ENCODE data around the gene TFRC. TPM values are rescaled to one million over a fixed set of nuclear protein-coding genes. Genes with fewer than 3 reads are reported as not detected.
"Not testable (repeated sequence)": the region's sequence is repeated elsewhere in the genome, so short reads cannot be mapped to it uniquely, and the experiment has no call there.

The TFRC gene
- polyA plus RNA-seq, 3 donors, result 6.6 to 43.1 (median 7.9) TPM

- Histone ChIP-seq H3K4me1 (ENCODE audit: control insufficient read depth in 1 of 2, insufficient read depth in 2 of 2, low read length in 2 of 2) (peaks cover 6 to 22% of the 10 kb centered on the region in 2 donors), H3K36me3 (replicated peaks in 1 of 2; ENCODE audit: control insufficient read depth in 1 of 2, insufficient read depth in 2 of 2, low read length in 2 of 2) (no peaks in the 10 kb centered on the region), H3K9me3 (replicated peaks in 1 of 2; ENCODE audit: control insufficient read depth in 1 of 2, insufficient read depth in 1 of 2, low read length in 2 of 2) (no peaks in the 10 kb centered on the region), H3K27ac (ENCODE audit: low read depth in 1 of 2, low read length in 2 of 2) (no peak overlapping the region), H3K4me3 (replicated peaks in 1 of 3; ENCODE audit: low read depth in 2 of 3, low read length in 3 of 3) (no peak overlapping the region), H2AFZ (ENCODE audit: insufficient read depth, low read depth, low read length, poor library complexity, severe bottlenecking) (peak overlapping the region; percentile 32), H3K27me3 (ENCODE audit: control insufficient read depth in 2 of 2, insufficient read depth in 2 of 2, low read length in 2 of 2) (no peaks in the 10 kb centered on the region), H3K9ac (ENCODE audit: insufficient read depth, low read length, poor library complexity, severe bottlenecking) (no peak overlapping the region), H3K79me2 (ENCODE audit: insufficient read depth, low read length) (no peaks in the 10 kb centered on the region), H3K4me2 (replicated peaks; ENCODE audit: extremely low read depth, low read length, poor library complexity, severe bottlenecking) (no peak overlapping the region), H4K20me1 (ENCODE audit: insufficient read depth, low read length) (no peaks in the 10 kb centered on the region)
- Mint-ChIP-seq H3K27me3 (ENCODE audit: low read depth in 3 of 3) (peaks cover 0 to 4% (median 0%) of the 10 kb centered on the region in 3 donors), H3K4me1 (peaks cover 6% of the 10 kb centered on the region), H3K36me3 (no peaks in the 10 kb centered on the region), H3K9me3 (no peaks in the 10 kb centered on the region), H3K4me3 (no peak overlapping the region), H3K27ac (peak overlapping the region in 6 of 7 donors; percentile 35 to 81 (median 60))
- intact Hi-C loops (cut with micrococcal nuclease), result no loop called here
- TF ChIP-seq CTCF (IDR thresholded peaks at IDR 0.05), result no peak
- WGBS (ENCODE audit: insufficient coverage), result no CpG with 5 or more reads among the region's 7 CpGs
- DNase-seq, result peak; percentile 35 to 76 (median 43)
These were observed 30.1 kb upstream of the TFRC start for GRCh38 chr3:196111939-196112386.

- Mint-ChIP-seq H3K36me3 (no peaks in the 10 kb centered on the region), H3K4me1 (peaks cover 6% of the 10 kb centered on the region), H3K27ac (peak overlapping the region in 2 of 7 donors; percentile 9 to 69), H3K9me3 (peaks cover 0 to 11% (median 0%) of the 10 kb centered on the region in 7 donors), H3K27me3 (ENCODE audit: low read depth in 3 of 3) (peaks cover 0 to 3% (median 0%) of the 10 kb centered on the region in 3 donors), H3K4me3 (no peak overlapping the region)
- no peak overlapping the region for H3K27ac ChIP-seq (ENCODE audit: low read depth in 1 of 2, low read length in 2 of 2)
- intact Hi-C loops (cut with micrococcal nuclease), result no loop called here
- H3K4me2 ChIP-seq (replicated peaks; ENCODE audit: extremely low read depth, low read length, poor library complexity, severe bottlenecking), result no peak overlapping the region
- H2AFZ ChIP-seq (ENCODE audit: insufficient read depth, low read depth, low read length, poor library complexity, severe bottlenecking), result no peak overlapping the region
- H3K27me3 ChIP-seq (ENCODE audit: control insufficient read depth in 2 of 2, insufficient read depth in 2 of 2, low read length in 2 of 2), result no peaks in the 10 kb centered on the region
- H4K20me1 ChIP-seq (ENCODE audit: insufficient read depth, low read length), result no peaks in the 10 kb centered on the region
- no peaks in the 10 kb centered on the region for H3K9me3 ChIP-seq (replicated peaks in 1 of 2; ENCODE audit: control insufficient read depth in 1 of 2, insufficient read depth in 1 of 2, low read length in 2 of 2)
- H3K79me2 ChIP-seq (ENCODE audit: insufficient read depth, low read length), result no peaks in the 10 kb centered on the region
- no peak overlapping the region for H3K9ac ChIP-seq (ENCODE audit: insufficient read depth, low read length, poor library complexity, severe bottlenecking)
- H3K4me3 ChIP-seq (replicated peaks in 1 of 3; ENCODE audit: low read depth in 2 of 3, low read length in 3 of 3), result no peak overlapping the region
- H3K4me1 ChIP-seq (ENCODE audit: control insufficient read depth in 1 of 2, insufficient read depth in 2 of 2, low read length in 2 of 2), result peaks cover 0 to 10% of the 10 kb centered on the region in 2 donors
- DNase-seq, result no peak
- no peaks in the 10 kb centered on the region for H3K36me3 ChIP-seq (replicated peaks in 1 of 2; ENCODE audit: control insufficient read depth in 1 of 2, insufficient read depth in 2 of 2, low read length in 2 of 2)
- TF ChIP-seq CTCF (IDR thresholded peaks at IDR 0.05), result no peak
- WGBS (ENCODE audit: insufficient coverage), result 75% methylated on average over 9 of the region's 13 CpGs
These were observed 26.3 kb upstream of the TFRC start for GRCh38 chr3:196108075-196108743.

GRCh38 chr3:196104707-196105106 lies 22.8 kb upstream of the TFRC start:
- intact Hi-C loops (cut with micrococcal nuclease), result not testable (repeated sequence)

More at GRCh38 chr3:196104707-196105106, 22.8 kb upstream of the TFRC start:
- not testable (repeated sequence) for H3K4me1 Mint-ChIP-seq; H3K27me3 Mint-ChIP-seq (ENCODE audit: low read depth in 3 of 3); H3K4me3 Mint-ChIP-seq; H3K9ac ChIP-seq (ENCODE audit: insufficient read depth, low read length, poor library complexity, severe bottlenecking); H3K36me3 Mint-ChIP-seq; H4K20me1 ChIP-seq (ENCODE audit: insufficient read depth, low read length); H3K79me2 ChIP-seq (ENCODE audit: insufficient read depth, low read length); H3K4me2 ChIP-seq (replicated peaks; ENCODE audit: extremely low read depth, low read length, poor library complexity, severe bottlenecking); H3K27ac Mint-ChIP-seq; H3K9me3 ChIP-seq (replicated peaks in 1 of 2; ENCODE audit: control insufficient read depth in 1 of 2, insufficient read depth in 1 of 2, low read length in 2 of 2); H3K27me3 ChIP-seq (ENCODE audit: control insufficient read depth in 2 of 2, insufficient read depth in 2 of 2, low read length in 2 of 2); H2AFZ ChIP-seq (ENCODE audit: insufficient read depth, low read depth, low read length, poor library complexity, severe bottlenecking); H3K4me3 ChIP-seq (replicated peaks in 1 of 3; ENCODE audit: low read depth in 2 of 3, low read length in 3 of 3); H3K36me3 ChIP-seq (replicated peaks in 1 of 2; ENCODE audit: control insufficient read depth in 1 of 2, insufficient read depth in 2 of 2, low read length in 2 of 2); DNase-seq; H3K27ac ChIP-seq (ENCODE audit: low read depth in 1 of 2, low read length in 2 of 2)
- peaks cover 0 to 13% of the 10 kb centered on the region in 2 donors for H3K4me1 ChIP-seq (ENCODE audit: control insufficient read depth in 1 of 2, insufficient read depth in 2 of 2, low read length in 2 of 2)
- H3K9me3 Mint-ChIP-seq, result peaks cover 0 to 21% (median 5%) of the 10 kb centered on the region in 7 donors
- WGBS (ENCODE audit: insufficient coverage), result 83% methylated on average over 11 of the region's 12 CpGs
